SJCRH30 (cell line): ENCODE measurements around the gene KTN1. TPM values are rescaled to one million over a fixed set of nuclear protein-coding genes. Genes with fewer than 3 reads are reported as not detected.
A peak's percentile ranks its signal among the peaks of the same experiment; 100 is the strongest.

ENCODE experiments used
- DNase-seq, 2 experiments: peaks; one replicate each; pipeline ENCODE4 v3.0.0-alpha.2; 2015 to 2020
- H3K27ac ChIP-seq: fragments of 250-450 bp; sonication (Bioruptor Pico); 2 replicates; pipeline ENCODE4 v1.5.1; 2020; ENCODE audit warnings: mild to moderate bottlenecking, moderate library complexity
- H3K27me3 ChIP-seq: fragments of 250-450 bp; sonication (Bioruptor Pico); 2 replicates; pipeline ENCODE4 v1.5.1; 2020; ENCODE audit warnings: mild to moderate bottlenecking, moderate library complexity
- H3K36me3 ChIP-seq: fragments of 250-450 bp; sonication (Bioruptor Pico); 2 replicates; pipeline ENCODE4 v1.5.1; 2020; ENCODE audit warnings: mild to moderate bottlenecking, moderate library complexity
- H3K4me1 ChIP-seq: fragments of 250-450 bp; sonication (Bioruptor Pico); 2 replicates; pipeline ENCODE4 v1.5.1; 2020; ENCODE audit warnings: mild to moderate bottlenecking, moderate library complexity
- H3K4me3 ChIP-seq: fragments of 250-450 bp; sonication (Bioruptor Pico); 2 replicates; pipeline ENCODE4 v1.5.1; 2020; ENCODE audit warnings: mild to moderate bottlenecking, moderate library complexity
- H3K9me3 ChIP-seq: fragments of 250-450 bp; sonication (Bioruptor Pico); replicated peaks from 2 replicates; pipeline ENCODE4 v1.5.1; 2020; ENCODE audit warnings: mild to moderate bottlenecking, moderate library complexity
- total RNA-seq: library from RNA; depleted of rRNA; stranded (reverse); fragments of >200 nt; shearing (Covaris generic); gene quantifications from 2 replicates; pipeline ENCODE4 v1.2.3, GENCODE V29; 2014; rRNA removed

Gene KTN1
- total RNA-seq, result 154 and 178 TPM in 2 replicates

GRCh38 chr14:55579724-55580469 lies at the start of gene KTN1:
Gene KTN1 (plus strand): TSS chr14:55580207. CDS start chr14:55612049, 31,842 bp downstream.
- peak within 1 kb of the TSS; percentile 93 for H3K4me3 ChIP-seq
- H3K27ac ChIP-seq, result peak within 1 kb of the TSS; percentile 90
- H3K9me3 ChIP-seq, result no peaks in the 10 kb centered on the region
- H3K4me1 ChIP-seq, result peaks cover 11% of the 10 kb centered on the region; the same call in 1 of the 2 replicates
- DNase-seq, result peak; percentile 77 to 84
- no peaks in the 10 kb centered on the region; the same call in 1 of the 2 replicates for H3K36me3 ChIP-seq
- H3K27me3 ChIP-seq, result no peaks in the 10 kb centered on the region

- Histone ChIP-seq H3K36me3 (no peaks in the 10 kb centered on the region), H3K27ac (no peak overlapping the region), H3K4me3 (no peak overlapping the region), H3K9me3 (no peaks in the 10 kb centered on the region), H3K27me3 (no peaks in the 10 kb centered on the region), H3K4me1 (peaks cover 16% of the 10 kb centered on the region)
- peak in 1 of 2 experiments; percentile 11 for DNase-seq
These were observed 49.5 kb upstream of the KTN1 start for GRCh38 chr14:55530464-55530863.

- no peak overlapping the region for H3K4me3 ChIP-seq
- H3K27me3 ChIP-seq, result no peaks in the 10 kb centered on the region
- peaks cover 16% of the 10 kb centered on the region for H3K4me1 ChIP-seq
- H3K27ac ChIP-seq, result peak overlapping the region; percentile 82
- peak; percentile 89 to 97 for DNase-seq
- no peaks in the 10 kb centered on the region for H3K36me3 ChIP-seq
- H3K9me3 ChIP-seq, result peaks cover 8% of the 10 kb centered on the region; the same call in 1 of the 2 replicates
These were observed 47.2 kb upstream of the KTN1 start for GRCh38 chr14:55532645-55533344.

GRCh38 chr14:55533960-55534359 lies 46.0 kb upstream of the KTN1 start:
- Histone ChIP-seq H3K4me1 (peaks cover 17% of the 10 kb centered on the region), H3K9me3 (peaks cover 8% of the 10 kb centered on the region; the same call in 1 of the 2 replicates), H3K27me3 (no peaks in the 10 kb centered on the region), H3K27ac (peak overlapping the region; percentile 82; the same call in 1 of the 2 replicates), H3K4me3 (no peak overlapping the region), H3K36me3 (no peaks in the 10 kb centered on the region)
- DNase-seq, result peak; percentile 34 to 46

GRCh38 chr14:55535516-55536203 lies 44.3 kb upstream of the KTN1 start:
- H3K27ac ChIP-seq, result no peak overlapping the region
- DNase-seq, result no peak
- no peaks in the 10 kb centered on the region for H3K36me3 ChIP-seq
- H3K27me3 ChIP-seq, result no peaks in the 10 kb centered on the region
- peaks cover 20% of the 10 kb centered on the region for H3K4me1 ChIP-seq
- peaks cover 8% of the 10 kb centered on the region; the same call in 1 of the 2 replicates for H3K9me3 ChIP-seq
- H3K4me3 ChIP-seq, result no peak overlapping the region

GRCh38 chr14:55536204-55536708 lies 43.8 kb upstream of the KTN1 start:
- no peak overlapping the region for H3K4me3 ChIP-seq
- no peaks in the 10 kb centered on the region for H3K36me3 ChIP-seq
- DNase-seq, result no peak
- H3K27me3 ChIP-seq, result no peaks in the 10 kb centered on the region
- peaks cover 20% of the 10 kb centered on the region for H3K4me1 ChIP-seq
- peaks cover 8% of the 10 kb centered on the region; the same call in 1 of the 2 replicates for H3K9me3 ChIP-seq
- no peak overlapping the region for H3K27ac ChIP-seq

- Histone ChIP-seq H3K36me3 (no peaks in the 10 kb centered on the region), H3K4me3 (no peak overlapping the region), H3K9me3 (peaks cover 8% of the 10 kb centered on the region; the same call in 1 of the 2 replicates), H3K27me3 (no peaks in the 10 kb centered on the region), H3K4me1 (peaks cover 23% of the 10 kb centered on the region), H3K27ac (no peak overlapping the region)
- no peak for DNase-seq
These were observed 42.2 kb upstream of the KTN1 start for GRCh38 chr14:55537782-55538181.

- H3K27ac ChIP-seq, result no peak overlapping the region
These were observed 40.0 kb upstream of the KTN1 start for GRCh38 chr14:55539975-55540374.

GRCh38 chr14:55540847-55541773 lies 38.9 kb upstream of the KTN1 start:
- no peak for DNase-seq
- Histone ChIP-seq H3K4me3 (no peak overlapping the region), H3K4me1 (peaks cover 18% of the 10 kb centered on the region), H3K27me3 (no peaks in the 10 kb centered on the region), H3K9me3 (peaks cover 8% of the 10 kb centered on the region; the same call in 1 of the 2 replicates), H3K27ac (no peak overlapping the region), H3K36me3 (no peaks in the 10 kb centered on the region)

More at GRCh38 chr14:55539975-55540374, 40.0 kb upstream of the KTN1 start:
- peaks cover 18% of the 10 kb centered on the region for H3K4me1 ChIP-seq
- no peaks in the 10 kb centered on the region for H3K36me3 ChIP-seq
- no peak overlapping the region for H3K4me3 ChIP-seq
- H3K9me3 ChIP-seq, result peaks cover 8% of the 10 kb centered on the region; the same call in 1 of the 2 replicates
- no peaks in the 10 kb centered on the region for H3K27me3 ChIP-seq
- no peak for DNase-seq

GRCh38 chr14:55545779-55546178 lies 34.2 kb upstream of the KTN1 start:
- no peak overlapping the region for H3K27ac ChIP-seq
- DNase-seq, result no peak
- peaks cover 26% of the 10 kb centered on the region for H3K4me1 ChIP-seq
- H3K4me3 ChIP-seq, result no peak overlapping the region
- H3K9me3 ChIP-seq, result 0 out of 2 replicates have a peak, but pooled peaks cover 5% of the 10 kb centered on the region
- H3K27me3 ChIP-seq, result no peaks in the 10 kb centered on the region
- no peaks in the 10 kb centered on the region; the same call in 1 of the 2 replicates for H3K36me3 ChIP-seq

- H3K4me1 ChIP-seq, result peaks cover 26% of the 10 kb centered on the region
- DNase-seq, result no peak
- no peaks in the 10 kb centered on the region for H3K27me3 ChIP-seq
- no peak overlapping the region for H3K4me3 ChIP-seq
- no peaks in the 10 kb centered on the region; the same call in 1 of the 2 replicates for H3K36me3 ChIP-seq
- H3K27ac ChIP-seq, result no peak overlapping the region
- 0 out of 2 replicates have a peak, but pooled peaks cover 5% of the 10 kb centered on the region for H3K9me3 ChIP-seq
These were observed 33.7 kb upstream of the KTN1 start for GRCh38 chr14:55546212-55546874.

- Histone ChIP-seq H3K27me3 (no peaks in the 10 kb centered on the region), H3K27ac (no peak overlapping the region), H3K4me1 (peaks cover 19% of the 10 kb centered on the region), H3K9me3 (0 out of 2 replicates have a peak, but pooled peaks cover 5% of the 10 kb centered on the region), H3K4me3 (no peak overlapping the region), H3K36me3 (no peaks in the 10 kb centered on the region; the same call in 1 of the 2 replicates)
- DNase-seq, result no peak
These were observed 32.2 kb upstream of the KTN1 start for GRCh38 chr14:55547650-55548315.
